ENCODE measurements around the gene AKT1. TPM values are rescaled to one million over a fixed set of nuclear protein-coding genes. Genes with fewer than 3 reads are reported as not detected.

The AKT1 gene
- total RNA-seq, 1 donor from 2014 or later = 155 TPM

DNA sequence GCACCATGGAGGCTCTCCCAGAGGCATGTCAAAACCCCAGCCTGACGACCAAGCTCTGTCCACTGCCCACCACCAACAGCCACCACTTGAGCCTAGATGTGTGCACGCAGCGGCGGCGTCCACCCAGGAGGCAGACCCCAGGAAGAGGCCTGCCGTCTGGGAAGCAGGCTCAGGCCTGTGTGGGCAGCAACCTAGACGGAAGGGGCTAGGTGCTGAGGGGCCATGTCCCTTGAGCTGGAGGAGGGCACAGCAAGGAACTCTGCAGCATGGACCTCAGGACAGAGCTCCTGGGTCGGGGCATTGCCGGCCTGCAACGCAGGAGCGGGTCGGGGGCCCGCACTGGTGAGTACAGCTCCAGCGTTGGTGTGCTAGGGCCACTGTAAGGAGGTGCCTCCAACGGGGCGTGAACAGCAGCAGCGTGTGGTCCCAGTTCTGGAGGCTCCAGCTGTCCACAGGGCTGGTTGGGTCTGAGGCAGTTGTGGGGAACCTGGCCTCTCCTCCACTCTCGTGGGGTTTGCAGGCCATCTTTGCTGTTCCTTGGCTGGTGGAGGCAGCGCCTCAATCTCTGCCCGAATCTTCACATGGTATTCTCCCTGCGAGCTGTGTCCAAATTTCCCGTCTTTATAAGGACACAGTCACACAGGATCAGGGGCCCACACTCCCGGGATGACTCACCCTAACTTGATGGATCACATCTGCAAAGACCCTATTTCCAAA is 25.8 kb upstream of the AKT1 start:
- Mint-ChIP-seq H3K27ac (ENCODE audit: unreplicated experiment) (no peak overlapping the region), H3K4me3 (ENCODE audit: unreplicated experiment) (no peak overlapping the region)
- no peak overlapping the region for H2AFZ ChIP-seq (ENCODE audit: low read depth, low read length)

DNA sequence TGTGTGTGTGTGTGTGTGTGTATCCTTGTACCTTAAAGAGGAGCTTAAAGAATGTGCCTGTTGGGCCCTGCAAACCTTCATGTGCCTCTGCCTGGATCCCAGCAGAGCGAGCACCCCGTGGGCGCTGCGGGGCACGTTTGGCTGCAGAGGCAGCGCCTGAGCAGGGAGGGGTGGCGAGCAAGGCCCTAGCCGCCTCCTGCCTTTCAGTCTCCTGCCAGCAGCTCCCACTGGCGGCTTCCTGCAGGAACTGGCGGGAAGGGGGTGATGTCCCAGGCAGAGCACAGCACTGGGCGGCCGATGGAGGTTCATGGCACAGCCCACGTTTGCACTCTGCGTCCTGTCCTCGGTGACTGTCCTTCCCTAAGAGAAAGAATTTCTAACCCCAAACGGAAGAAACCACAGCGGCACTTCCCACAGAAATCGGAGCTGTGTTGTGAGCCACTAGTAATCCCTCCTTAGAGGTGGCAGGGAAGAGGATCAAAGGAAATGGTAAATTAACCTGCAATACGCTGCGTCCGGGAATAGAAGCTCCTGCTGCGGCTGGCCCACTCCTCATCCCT is 25.2 kb upstream of the AKT1 start:
- H3K27me3 ChIP-seq (ENCODE audit: insufficient read depth, low read length) = no peaks in the 10 kb centered on the region
- peaks cover 14% of the 10 kb centered on the region for H3K4me1 ChIP-seq (ENCODE audit: insufficient read depth, low read length)
- Mint-ChIP-seq H3K4me1 (ENCODE audit: low read depth, unreplicated experiment) (peaks cover 2% of the 10 kb centered on the region), H3K27ac (ENCODE audit: unreplicated experiment) (no peak overlapping the region), H3K27me3 (ENCODE audit: low read depth, unreplicated experiment) (peaks cover 6% of the 10 kb centered on the region), H3K36me3 (ENCODE audit: low read depth, unreplicated experiment) (peaks cover 4% of the 10 kb centered on the region), H3K4me3 (ENCODE audit: unreplicated experiment) (no peak overlapping the region), H3K9me3 (ENCODE audit: unreplicated experiment) (peaks cover 2% of the 10 kb centered on the region)
- H2AFZ ChIP-seq (ENCODE audit: low read depth, low read length) = peak overlapping the region; percentile 80
- H3K27ac ChIP-seq (ENCODE audit: low read depth, low read length) = no peak overlapping the region
- peak overlapping the region; percentile 52 for H3K4me2 ChIP-seq (ENCODE audit: low read length)
- no peak for TF ChIP-seq EZH2 (IDR thresholded peaks at IDR 0.05; ENCODE audit: insufficient read depth, low read length)
- TF ChIP-seq, protein P1, sequence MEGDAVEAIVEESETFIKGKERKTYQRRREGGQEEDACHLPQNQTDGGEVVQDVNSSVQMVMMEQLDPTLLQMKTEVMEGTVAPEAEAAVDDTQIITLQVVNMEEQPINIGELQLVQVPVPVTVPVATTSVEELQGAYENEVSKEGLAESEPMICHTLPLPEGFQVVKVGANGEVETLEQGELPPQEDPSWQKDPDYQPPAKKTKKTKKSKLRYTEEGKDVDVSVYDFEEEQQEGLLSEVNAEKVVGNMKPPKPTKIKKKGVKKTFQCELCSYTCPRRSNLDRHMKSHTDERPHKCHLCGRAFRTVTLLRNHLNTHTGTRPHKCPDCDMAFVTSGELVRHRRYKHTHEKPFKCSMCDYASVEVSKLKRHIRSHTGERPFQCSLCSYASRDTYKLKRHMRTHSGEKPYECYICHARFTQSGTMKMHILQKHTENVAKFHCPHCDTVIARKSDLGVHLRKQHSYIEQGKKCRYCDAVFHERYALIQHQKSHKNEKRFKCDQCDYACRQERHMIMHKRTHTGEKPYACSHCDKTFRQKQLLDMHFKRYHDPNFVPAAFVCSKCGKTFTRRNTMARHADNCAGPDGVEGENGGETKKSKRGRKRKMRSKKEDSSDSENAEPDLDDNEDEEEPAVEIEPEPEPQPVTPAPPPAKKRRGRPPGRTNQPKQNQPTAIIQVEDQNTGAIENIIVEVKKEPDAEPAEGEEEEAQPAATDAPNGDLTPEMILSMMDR (IDR thresholded peaks at IDR 0.05; ENCODE audit: insufficient read depth, low read depth, low read length) = peak; percentile 22
- peaks cover 4% of the 10 kb centered on the region for H3K79me2 ChIP-seq (ENCODE audit: insufficient read depth, low read length)
- FAIRE-seq = no peak
- H3K4me3 ChIP-seq (ENCODE audit: insufficient read depth, low read depth, low read length) = no peak overlapping the region
- H3K9ac ChIP-seq (ENCODE audit: low read length) = no peak overlapping the region
- H4K20me1 ChIP-seq (ENCODE audit: insufficient read depth, low read length) = no peaks in the 10 kb centered on the region
- peak; percentile 51 for DNase-seq (ENCODE audit: low read depth)
- peaks cover 8% of the 10 kb centered on the region for H3K9me3 ChIP-seq (ENCODE audit: insufficient read depth, low read depth, low read length)
- H3K36me3 ChIP-seq (ENCODE audit: insufficient read depth, low read length) = no peaks in the 10 kb centered on the region

More for the DNA sequence above, 25.8 kb upstream of the AKT1 start:
- Mint-ChIP-seq H3K36me3 (ENCODE audit: low read depth, unreplicated experiment) (peaks cover 4% of the 10 kb centered on the region), H3K9me3 (ENCODE audit: unreplicated experiment) (peaks cover 3% of the 10 kb centered on the region), H3K27me3 (ENCODE audit: low read depth, unreplicated experiment) (peaks cover 6% of the 10 kb centered on the region), H3K4me1 (ENCODE audit: low read depth, unreplicated experiment) (peaks cover 2% of the 10 kb centered on the region)
- no peak overlapping the region for H3K9ac ChIP-seq (ENCODE audit: low read length)
- peaks cover 8% of the 10 kb centered on the region for H3K9me3 ChIP-seq (ENCODE audit: insufficient read depth, low read depth, low read length)
- H3K27ac ChIP-seq (ENCODE audit: low read depth, low read length) = no peak overlapping the region
- peak overlapping the region; percentile 52 for H3K4me2 ChIP-seq (ENCODE audit: low read length)
- no peaks in the 10 kb centered on the region for H3K36me3 ChIP-seq (ENCODE audit: insufficient read depth, low read length)
- DNase-seq (ENCODE audit: low read depth) (no peak), FAIRE-seq (no peak)
- H4K20me1 ChIP-seq (ENCODE audit: insufficient read depth, low read length) = no peaks in the 10 kb centered on the region
- H3K79me2 ChIP-seq (ENCODE audit: insufficient read depth, low read length) = peaks cover 4% of the 10 kb centered on the region
- peaks cover 17% of the 10 kb centered on the region for H3K4me1 ChIP-seq (ENCODE audit: insufficient read depth, low read length)
- no peak overlapping the region for H3K4me3 ChIP-seq (ENCODE audit: insufficient read depth, low read depth, low read length)
- TF ChIP-seq, protein P1 (IDR thresholded peaks at IDR 0.05; ENCODE audit: insufficient read depth, low read depth, low read length) = no peak
- no peak for TF ChIP-seq EZH2 (IDR thresholded peaks at IDR 0.05; ENCODE audit: insufficient read depth, low read length)
- H3K27me3 ChIP-seq (ENCODE audit: insufficient read depth, low read length) = no peaks in the 10 kb centered on the region

DNA sequence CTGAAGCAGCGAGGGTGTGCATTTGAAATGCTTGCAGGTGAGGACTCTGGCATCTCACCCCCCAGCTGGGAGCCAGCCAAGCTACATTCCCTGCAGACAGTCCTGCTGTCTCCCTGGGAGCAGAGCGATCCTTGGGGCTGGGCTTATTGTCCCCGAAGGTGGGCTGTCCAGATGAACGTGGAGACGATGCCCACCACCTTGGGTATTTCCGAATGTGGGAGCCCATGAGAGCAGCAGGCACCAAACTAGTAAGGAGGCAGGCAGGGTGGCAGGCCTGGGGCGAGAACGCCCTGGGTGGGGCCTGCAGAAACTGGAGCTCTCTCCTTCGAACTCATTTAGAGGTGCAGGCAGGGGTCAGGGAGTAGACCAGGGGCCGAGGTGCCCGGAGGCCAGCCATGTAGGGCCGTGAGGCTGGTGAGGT is 23.8 kb upstream of the AKT1 start:
- H4K20me1 ChIP-seq (ENCODE audit: insufficient read depth, low read length) = peaks cover 3% of the 10 kb centered on the region
- Mint-ChIP-seq H3K9me3 (ENCODE audit: unreplicated experiment) (no peaks in the 10 kb centered on the region), H3K4me3 (ENCODE audit: unreplicated experiment) (no peak overlapping the region), H3K36me3 (ENCODE audit: low read depth, unreplicated experiment) (peaks cover 4% of the 10 kb centered on the region), H3K27ac (ENCODE audit: unreplicated experiment) (no peak overlapping the region), H3K27me3 (ENCODE audit: low read depth, unreplicated experiment) (no peaks in the 10 kb centered on the region), H3K4me1 (ENCODE audit: low read depth, unreplicated experiment) (no peaks in the 10 kb centered on the region)
- H3K27me3 ChIP-seq (ENCODE audit: insufficient read depth, low read length) = no peaks in the 10 kb centered on the region
- peaks cover 4% of the 10 kb centered on the region for H3K79me2 ChIP-seq (ENCODE audit: insufficient read depth, low read length)
- no peak for TF ChIP-seq EZH2 (IDR thresholded peaks at IDR 0.05; ENCODE audit: insufficient read depth, low read length)
- TF ChIP-seq, protein P1 (IDR thresholded peaks at IDR 0.05; ENCODE audit: insufficient read depth, low read depth, low read length) = no peak
- H3K9ac ChIP-seq (ENCODE audit: low read length) = no peak overlapping the region
- H3K4me1 ChIP-seq (ENCODE audit: insufficient read depth, low read length) = peaks cover 14% of the 10 kb centered on the region
- FAIRE-seq (no peak), DNase-seq (ENCODE audit: low read depth) (no peak)
- H3K27ac ChIP-seq (ENCODE audit: low read depth, low read length) = no peak overlapping the region
- no peak overlapping the region for H3K4me3 ChIP-seq (ENCODE audit: insufficient read depth, low read depth, low read length)
- H3K4me2 ChIP-seq (ENCODE audit: low read length) = no peak overlapping the region
- H2AFZ ChIP-seq (ENCODE audit: low read depth, low read length) = no peak overlapping the region
- peaks cover 2% of the 10 kb centered on the region for H3K9me3 ChIP-seq (ENCODE audit: insufficient read depth, low read depth, low read length)
- H3K36me3 ChIP-seq (ENCODE audit: insufficient read depth, low read length) = no peaks in the 10 kb centered on the region
